SK-N-SH treated with all-trans-retinoic acid at 6 μM for 48 hours (cell line): Measurements from ENCODE around the gene LYZ.
"Not testable (repeated sequence)": the region's sequence is repeated elsewhere in the genome, so short reads cannot be mapped to it uniquely, and the experiment has no call there.

Experiments used
- CREB5 ChIP-seq: fragments of 250-450 bp; sonication (Bioruptor Pico); IDR thresholded peaks from 2 replicates; pipeline ENCODE4 v1.5.1; 2020; ENCODE audit warnings: low read depth, mild to moderate bottlenecking, moderate library complexity
- CSDC2 ChIP-seq: fragments of 250-450 bp; sonication (Bioruptor Pico); IDR thresholded peaks from 2 replicates; pipeline ENCODE4 v1.5.0; 2020; ENCODE audit warnings: mild to moderate bottlenecking, moderate library complexity
- ESRRG ChIP-seq: fragments of 250-450 bp; sonication (Bioruptor Pico); IDR thresholded peaks from 2 replicates; pipeline ENCODE4 v1.6.1; 2021; ENCODE audit warnings: mild to moderate bottlenecking
- ISL1 ChIP-seq: fragments of 250-450 bp; sonication (Bioruptor Pico); IDR thresholded peaks from 2 replicates; pipeline ENCODE4 v2.1.2; 2022; ENCODE audit warnings: mild to moderate bottlenecking, moderate library complexity
- PATZ1 ChIP-seq: fragments of 250-450 bp; sonication (Bioruptor Pico); IDR thresholded peaks from 2 replicates; pipeline ENCODE4 v1.8.0; 2020; ENCODE audit warnings: mild to moderate bottlenecking, moderate library complexity, borderline replicate concordance
- ZC3H10 ChIP-seq: fragments of 250-450 bp; sonication (Bioruptor Pico); IDR thresholded peaks from 2 replicates; pipeline ENCODE4 v1.5.1; 2021; ENCODE audit warnings: mild to moderate bottlenecking, moderate library complexity
- ZFP3 ChIP-seq: fragments of 250-450 bp; sonication (Bioruptor Pico); IDR thresholded peaks from 2 replicates; pipeline ENCODE4 v1.5.0; 2020; ENCODE audit warnings: mild to moderate bottlenecking, moderate library complexity
- ZFP30 ChIP-seq: fragments of 450-650 bp; formaldehyde crosslinking; IDR thresholded peaks from 2 replicates; pipeline ENCODE4 v1.5.0; 2022; ENCODE audit warnings: mild to moderate bottlenecking, moderate library complexity
- ZNF565 ChIP-seq: fragments of 450-650 bp; formaldehyde crosslinking; conservative IDR thresholded peaks from 2 replicates; pipeline ENCODE4 v1.5.0; 2020; ENCODE audit warnings: low read depth, mild to moderate bottlenecking, moderate library complexity
- ZNF70 ChIP-seq: fragments of 450-650 bp; formaldehyde crosslinking; IDR thresholded peaks from 2 replicates; pipeline ENCODE4 v1.5.0; 2020; ENCODE audit warnings: mild to moderate bottlenecking, moderate library complexity
- TF ChIP-seq, protein P1 (sequence below): fragments of 250-450 bp; sonication (Bioruptor Pico); IDR thresholded peaks from 2 replicates; pipeline ENCODE4 v1.5.1; 2021; ENCODE audit warnings: mild to moderate bottlenecking, moderate library complexity
- TF ChIP-seq, protein P2 (sequence below): fragments of 250-450 bp; sonication (Bioruptor Pico); IDR thresholded peaks from 2 replicates; pipeline ENCODE4 v1.8.0; 2021; ENCODE audit warnings: low read depth, mild to moderate bottlenecking, moderate library complexity, borderline replicate concordance

DNA sequence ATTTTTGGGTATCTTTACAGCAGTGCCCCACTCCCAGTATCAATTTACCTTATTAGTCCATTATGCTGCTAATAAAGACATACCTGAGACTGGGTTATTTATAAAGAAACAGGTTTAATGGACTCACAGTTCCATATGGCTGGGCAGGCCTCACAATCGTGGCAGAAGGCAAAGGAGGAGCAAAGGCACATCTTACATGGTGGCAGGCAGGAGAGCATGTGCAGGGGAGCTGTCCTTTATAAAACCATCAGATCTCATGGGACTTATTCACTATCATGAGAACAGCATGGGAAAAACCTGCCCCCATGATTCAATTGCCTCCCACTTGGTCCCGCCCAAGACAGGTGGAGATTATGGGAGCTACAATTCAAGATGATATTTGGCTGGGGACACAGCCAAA is 30.9 kb upstream of the LYZ start:
- TF ChIP-seq CSDC2 (CRISPR knock-in tag); PATZ1 (CRISPR knock-in tag); CREB5; ZNF565 (CRISPR knock-in tag); ZC3H10; ISL1 (CRISPR knock-in tag); ZFP3; ESRRG (CRISPR knock-in tag); ZFP30 (CRISPR knock-in tag); ZNF70 (CRISPR knock-in tag): not testable (repeated sequence)
- TF ChIP-seq, protein P1, sequence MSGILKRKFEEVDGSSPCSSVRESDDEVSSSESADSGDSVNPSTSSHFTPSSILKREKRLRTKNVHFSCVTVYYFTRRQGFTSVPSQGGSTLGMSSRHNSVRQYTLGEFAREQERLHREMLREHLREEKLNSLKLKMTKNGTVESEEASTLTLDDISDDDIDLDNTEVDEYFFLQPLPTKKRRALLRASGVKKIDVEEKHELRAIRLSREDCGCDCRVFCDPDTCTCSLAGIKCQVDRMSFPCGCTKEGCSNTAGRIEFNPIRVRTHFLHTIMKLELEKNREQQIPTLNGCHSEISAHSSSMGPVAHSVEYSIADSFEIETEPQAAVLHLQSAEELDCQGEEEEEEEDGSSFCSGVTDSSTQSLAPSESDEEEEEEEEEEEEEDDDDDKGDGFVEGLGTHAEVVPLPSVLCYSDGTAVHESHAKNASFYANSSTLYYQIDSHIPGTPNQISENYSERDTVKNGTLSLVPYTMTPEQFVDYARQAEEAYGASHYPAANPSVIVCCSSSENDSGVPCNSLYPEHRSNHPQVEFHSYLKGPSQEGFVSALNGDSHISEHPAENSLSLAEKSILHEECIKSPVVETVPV (CRISPR knock-in tag), result not testable (repeated sequence)
- TF ChIP-seq, protein P2, sequence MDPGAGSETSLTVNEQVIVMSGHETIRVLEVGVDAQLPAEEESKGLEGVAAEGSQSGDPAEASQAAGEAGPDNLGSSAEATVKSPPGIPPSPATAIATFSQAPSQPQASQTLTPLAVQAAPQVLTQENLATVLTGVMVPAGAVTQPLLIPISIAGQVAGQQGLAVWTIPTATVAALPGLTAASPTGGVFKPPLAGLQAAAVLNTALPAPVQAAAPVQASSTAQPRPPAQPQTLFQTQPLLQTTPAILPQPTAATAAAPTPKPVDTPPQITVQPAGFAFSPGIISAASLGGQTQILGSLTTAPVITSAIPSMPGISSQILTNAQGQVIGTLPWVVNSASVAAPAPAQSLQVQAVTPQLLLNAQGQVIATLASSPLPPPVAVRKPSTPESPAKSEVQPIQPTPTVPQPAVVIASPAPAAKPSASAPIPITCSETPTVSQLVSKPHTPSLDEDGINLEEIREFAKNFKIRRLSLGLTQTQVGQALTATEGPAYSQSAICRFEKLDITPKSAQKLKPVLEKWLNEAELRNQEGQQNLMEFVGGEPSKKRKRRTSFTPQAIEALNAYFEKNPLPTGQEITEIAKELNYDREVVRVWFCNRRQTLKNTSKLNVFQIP (CRISPR knock-in tag), result not testable (repeated sequence)
